LoVo (cell line): ENCODE measurements around the gene FOXN4.

Experiments
- DNase-seq: peaks from one replicate; pipeline ENCODE4 v3.0.0-alpha.2; 2016; ENCODE audit warnings: low spot score

Gene FOXN4

GRCh38 chr12:109305547-109305946 is 3.5 kb downstream of the FOXN4 start:
- DNase-seq, result no peak

GRCh38 chr12:109304485-109304884 is 4.6 kb downstream of the FOXN4 start:
- no peak for DNase-seq

- no peak for DNase-seq
Measured at GRCh38 chr12:109302770-109303169, 6.3 kb downstream of the FOXN4 start.

- no peak for DNase-seq
Measured at GRCh38 chr12:109302358-109302757, 6.7 kb downstream of the FOXN4 start.

- DNase-seq, result no peak
Measured at GRCh38 chr12:109301643-109302168, 7.4 kb downstream of the FOXN4 start.

- DNase-seq, result no peak
Measured at GRCh38 chr12:109299849-109300248, 9.2 kb downstream of the FOXN4 start.

- DNase-seq, result no peak
Measured at GRCh38 chr12:109296431-109296830, 12.7 kb downstream of the FOXN4 start.

GRCh38 chr12:109295764-109296425 is 13.2 kb downstream of the FOXN4 start:
- DNase-seq, result no peak

- DNase-seq, result no peak
Measured at GRCh38 chr12:109294286-109294796, 14.7 kb downstream of the FOXN4 start.

- no peak for DNase-seq
Measured at GRCh38 chr12:109293106-109293505, 16.0 kb downstream of the FOXN4 start.

GRCh38 chr12:109292342-109292711 is 16.8 kb downstream of the FOXN4 start:
- no peak for DNase-seq

GRCh38 chr12:109291521-109292341 is 17.4 kb downstream of the FOXN4 start:
- DNase-seq, result no peak

GRCh38 chr12:109291117-109291516 is 18.0 kb downstream of the FOXN4 start:
- DNase-seq, result no peak

GRCh38 chr12:109290061-109290460 is 19.0 kb downstream of the FOXN4 start:
- no peak for DNase-seq

- DNase-seq, result no peak
Measured at GRCh38 chr12:109289551-109289950, 19.5 kb downstream of the FOXN4 start.

- DNase-seq, result no peak
Measured at GRCh38 chr12:109289004-109289403, 20.1 kb downstream of the FOXN4 start.

GRCh38 chr12:109288571-109288970 is 20.5 kb downstream of the FOXN4 start:
- DNase-seq, result no peak

GRCh38 chr12:109287811-109288469 is 21.1 kb downstream of the FOXN4 start:
- DNase-seq, result no peak

- no peak for DNase-seq
Measured at GRCh38 chr12:109287181-109287580, 21.9 kb downstream of the FOXN4 start.

GRCh38 chr12:109286652-109287051 is 22.4 kb downstream of the FOXN4 start:
- DNase-seq, result no peak

- no peak for DNase-seq
Measured at GRCh38 chr12:109286252-109286651, 22.8 kb downstream of the FOXN4 start.

GRCh38 chr12:109284392-109284791 is 24.7 kb downstream of the FOXN4 start:
- no peak for DNase-seq

- no peak for DNase-seq
Measured at GRCh38 chr12:109281452-109281851, 27.6 kb downstream of the FOXN4 start.
